ENCODE measurements around the gene GOSR2. TPM values are rescaled to one million over a fixed set of nuclear protein-coding genes. Genes with fewer than 3 reads are reported as not detected.

GOSR2 gene
- total RNA-seq, 2 experiments from 2014 or later = 53.1 to 57.8 TPM

GRCh38 chr17:46885415-46886309 lies 37.3 kb upstream of the GOSR2 start:
- Mint-ChIP-seq H3K36me3 (no peaks in the 10 kb centered on the region), H3K9me3 (ENCODE audit: low read depth) (no peaks in the 10 kb centered on the region), H3K27ac (no peak overlapping the region), H3K4me3 (no peak overlapping the region), H3K4me1 (no peaks in the 10 kb centered on the region), H3K27me3 (peaks cover 13% of the 10 kb centered on the region)
- no peak for DNase-seq
- ATAC-seq = no peak
- CTCF ChIA-PET = interaction anchor here (1.0 kb wide), 1 partner anchor 15 kb away, joined by 3 read pairs; no protein-coding TSS in a partner anchor

GRCh38 chr17:46886310-46886663 lies 36.7 kb upstream of the GOSR2 start:
- Mint-ChIP-seq H3K9me3 (ENCODE audit: low read depth) (no peaks in the 10 kb centered on the region), H3K4me3 (no peak overlapping the region), H3K4me1 (no peaks in the 10 kb centered on the region), H3K36me3 (no peaks in the 10 kb centered on the region), H3K27me3 (peaks cover 18% of the 10 kb centered on the region), H3K27ac (no peak overlapping the region)
- DNase-seq (no peak), ATAC-seq (no peak)
- CTCF ChIA-PET = interaction anchor here (1.0 kb wide), 1 partner anchor 15 kb away, joined by 3 read pairs; no protein-coding TSS in a partner anchor

- no peaks in the 10 kb centered on the region for H3K9me3 Mint-ChIP-seq (ENCODE audit: low read depth)
- DNase-seq (no peak), ATAC-seq (no peak)
- H3K36me3 Mint-ChIP-seq = no peaks in the 10 kb centered on the region
- peaks cover 25% of the 10 kb centered on the region for H3K27me3 Mint-ChIP-seq
- H3K4me3 Mint-ChIP-seq = no peak overlapping the region
- H3K4me1 Mint-ChIP-seq = no peaks in the 10 kb centered on the region
- CTCF ChIA-PET = interaction anchor here (0.6 kb wide), 1 partner anchor 1736 kb away, joined by 3 read pairs; no protein-coding TSS in a partner anchor
- no peak overlapping the region for H3K27ac Mint-ChIP-seq
Observed at GRCh38 chr17:46887717-46888116, 35.2 kb upstream of the GOSR2 start.

- Mint-ChIP-seq H3K36me3 (no peaks in the 10 kb centered on the region), H3K27me3 (peaks cover 25% of the 10 kb centered on the region), H3K4me1 (no peaks in the 10 kb centered on the region), H3K9me3 (ENCODE audit: low read depth) (no peaks in the 10 kb centered on the region), H3K4me3 (no peak overlapping the region), H3K27ac (no peak overlapping the region)
- CTCF ChIA-PET = no interaction called here
- ATAC-seq = no peak
- no peak for DNase-seq
Observed at GRCh38 chr17:46888727-46889126, 34.2 kb upstream of the GOSR2 start.

GRCh38 chr17:46889519-46889918 lies 33.4 kb upstream of the GOSR2 start:
- Mint-ChIP-seq H3K27ac (no peak overlapping the region), H3K9me3 (ENCODE audit: low read depth) (no peaks in the 10 kb centered on the region), H3K4me1 (no peaks in the 10 kb centered on the region), H3K27me3 (peaks cover 25% of the 10 kb centered on the region), H3K36me3 (no peaks in the 10 kb centered on the region), H3K4me3 (no peak overlapping the region)
- DNase-seq (no peak), ATAC-seq (no peak)
- CTCF ChIA-PET = interaction anchor here (1.0 kb wide), 1 partner anchor 52 kb away, joined by 3 read pairs; no protein-coding TSS in a partner anchor

- H3K27me3 Mint-ChIP-seq = peaks cover 25% of the 10 kb centered on the region
- H3K4me3 Mint-ChIP-seq = no peak overlapping the region
- H3K4me1 Mint-ChIP-seq = no peaks in the 10 kb centered on the region
- DNase-seq (no peak), ATAC-seq (no peak)
- no peak overlapping the region for H3K27ac Mint-ChIP-seq
- no peaks in the 10 kb centered on the region for H3K36me3 Mint-ChIP-seq
- CTCF ChIA-PET = interaction anchor here (1.0 kb wide), 1 partner anchor 51 kb away, joined by 3 read pairs; no protein-coding TSS in a partner anchor
- no peaks in the 10 kb centered on the region for H3K9me3 Mint-ChIP-seq (ENCODE audit: low read depth)
Observed at GRCh38 chr17:46889992-46890564, 32.9 kb upstream of the GOSR2 start.

- ATAC-seq (no peak), DNase-seq (no peak)
- CTCF ChIA-PET = no interaction called here
- H3K4me1 Mint-ChIP-seq = no peaks in the 10 kb centered on the region
- H3K9me3 Mint-ChIP-seq (ENCODE audit: low read depth) = no peaks in the 10 kb centered on the region
- H3K27me3 Mint-ChIP-seq = peaks cover 23% of the 10 kb centered on the region
- no peaks in the 10 kb centered on the region for H3K36me3 Mint-ChIP-seq
- H3K4me3 Mint-ChIP-seq = no peak overlapping the region
- H3K27ac Mint-ChIP-seq = no peak overlapping the region
Observed at GRCh38 chr17:46890638-46891037, 32.3 kb upstream of the GOSR2 start.

GRCh38 chr17:46892192-46892703 lies 30.7 kb upstream of the GOSR2 start:
- Mint-ChIP-seq H3K4me1 (no peaks in the 10 kb centered on the region), H3K27me3 (peaks cover 22% of the 10 kb centered on the region), H3K36me3 (no peaks in the 10 kb centered on the region), H3K4me3 (no peak overlapping the region), H3K9me3 (ENCODE audit: low read depth) (no peaks in the 10 kb centered on the region), H3K27ac (no peak overlapping the region)
- no peak for ATAC-seq
- CTCF ChIA-PET = no interaction called here
- DNase-seq = no peak

GRCh38 chr17:46894024-46894423 lies 28.9 kb upstream of the GOSR2 start:
- Mint-ChIP-seq H3K4me3 (no peak overlapping the region), H3K9me3 (ENCODE audit: low read depth) (no peaks in the 10 kb centered on the region), H3K36me3 (no peaks in the 10 kb centered on the region), H3K27ac (no peak overlapping the region), H3K27me3 (peaks cover 29% of the 10 kb centered on the region), H3K4me1 (no peaks in the 10 kb centered on the region)
- no peak for DNase-seq
- CTCF ChIA-PET = no interaction called here
- no peak for ATAC-seq

GRCh38 chr17:46894476-46895151 lies 28.3 kb upstream of the GOSR2 start:
- peaks cover 26% of the 10 kb centered on the region for H3K27me3 Mint-ChIP-seq
- H3K4me3 Mint-ChIP-seq = no peak overlapping the region
- no peaks in the 10 kb centered on the region for H3K36me3 Mint-ChIP-seq
- H3K9me3 Mint-ChIP-seq (ENCODE audit: low read depth) = no peaks in the 10 kb centered on the region
- H3K4me1 Mint-ChIP-seq = no peaks in the 10 kb centered on the region
- no peak for ATAC-seq
- H3K27ac Mint-ChIP-seq = no peak overlapping the region
- CTCF ChIA-PET = no interaction called here
- no peak for DNase-seq

GRCh38 chr17:46895171-46895570 lies 27.8 kb upstream of the GOSR2 start:
- Mint-ChIP-seq H3K27me3 (peaks cover 21% of the 10 kb centered on the region), H3K36me3 (no peaks in the 10 kb centered on the region), H3K9me3 (ENCODE audit: low read depth) (no peaks in the 10 kb centered on the region), H3K27ac (no peak overlapping the region), H3K4me1 (no peaks in the 10 kb centered on the region), H3K4me3 (no peak overlapping the region)
- DNase-seq = no peak
- no peak for ATAC-seq
- CTCF ChIA-PET = no interaction called here

GRCh38 chr17:46896991-46897390 lies 26.0 kb upstream of the GOSR2 start:
- Mint-ChIP-seq H3K27me3 (peaks cover 16% of the 10 kb centered on the region), H3K27ac (no peak overlapping the region), H3K9me3 (ENCODE audit: low read depth) (no peaks in the 10 kb centered on the region), H3K36me3 (no peaks in the 10 kb centered on the region), H3K4me1 (no peaks in the 10 kb centered on the region), H3K4me3 (no peak overlapping the region)
- CTCF ChIA-PET = interaction anchor here (0.8 to 1.2 kb wide), 2 partner anchors 44 to 62 kb away, joined by 3 read pairs; no protein-coding TSS in a partner anchor
- DNase-seq = no peak
- ATAC-seq = no peak

- Mint-ChIP-seq H3K4me3 (no peak overlapping the region), H3K27ac (no peak overlapping the region), H3K9me3 (ENCODE audit: low read depth) (no peaks in the 10 kb centered on the region), H3K4me1 (no peaks in the 10 kb centered on the region), H3K36me3 (no peaks in the 10 kb centered on the region), H3K27me3 (peaks cover 15% of the 10 kb centered on the region)
- no peak for ATAC-seq
- DNase-seq = no peak
- CTCF ChIA-PET = no interaction called here
Observed at GRCh38 chr17:46898364-46898763, 24.6 kb upstream of the GOSR2 start.

Measured in activated CD8-positive, alpha-beta memory T cell treated with anti-CD3 and anti-CD28 coated beads, Interleukin-2, amount 10 ng/mL, durations not matched to agents 7 days and 5 days (primary cell).